Erythroblast (primary cell): ENCODE data around the gene DDI2.
A peak's percentile ranks its signal among the peaks of the same experiment; 100 is the strongest.

ENCODE experiments used
- GATA1 ChIP-seq: IDR thresholded peaks from 2 replicates; pipeline ENCODE4 v1.6.1; 2011; ENCODE audit warnings: low read depth, mild to moderate bottlenecking, control low read depth, low read length, moderate library complexity
- POLR2A ChIP-seq: IDR thresholded peaks from 2 replicates; pipeline ENCODE4 v1.6.1; 2011; ENCODE audit warnings: mild to moderate bottlenecking, low read length

GRCh38 chr1:15684042-15684461, 66.8 kb downstream of the DDI2 start, which contains the start of gene PLEKHM2:
- TF ChIP-seq POLR2A = peak; percentile 12
- no peak for TF ChIP-seq GATA1
